HG02981 (cell line): ENCODE data around the gene KCNE4.

Experiments used
- ATAC-seq: cut with Tn5 transposase; IDR thresholded peaks from one replicate; pipeline ENCODE4 v1.9.1; 2021; ENCODE audit warnings: mild to moderate bottlenecking, moderate library complexity; ENCODE audit not compliant: unreplicated experiment

Gene KCNE4, protein sequence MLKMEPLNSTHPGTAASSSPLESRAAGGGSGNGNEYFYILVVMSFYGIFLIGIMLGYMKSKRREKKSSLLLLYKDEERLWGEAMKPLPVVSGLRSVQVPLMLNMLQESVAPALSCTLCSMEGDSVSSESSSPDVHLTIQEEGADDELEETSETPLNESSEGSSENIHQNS

DNA sequence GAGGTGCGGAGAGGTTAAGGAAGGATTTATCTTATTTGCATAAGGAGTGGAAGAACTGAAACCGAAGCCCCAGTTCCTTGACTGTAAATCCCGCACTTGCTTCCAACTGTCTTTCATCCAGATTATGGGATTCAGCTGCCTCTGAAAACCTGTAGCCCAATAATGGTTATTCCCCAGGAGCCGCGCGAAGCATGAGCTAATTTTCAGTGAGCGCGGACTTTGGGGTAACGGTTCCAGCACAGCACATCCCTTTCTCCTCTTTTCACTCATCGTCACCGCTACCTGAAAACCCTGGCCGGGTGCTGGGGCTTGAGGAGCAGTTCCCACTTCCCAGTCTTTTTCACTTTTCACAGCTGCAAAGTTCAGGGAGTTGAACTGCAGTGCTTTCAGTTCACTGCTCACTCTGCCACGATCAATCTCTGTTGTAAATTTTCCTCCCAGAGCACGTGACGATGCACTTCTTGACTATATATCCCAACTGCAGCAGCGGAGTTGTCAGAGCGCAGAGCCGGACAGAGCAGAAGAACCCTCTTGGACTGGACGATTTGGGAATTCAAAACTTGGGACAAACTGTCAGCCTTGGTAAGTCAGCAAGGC lies at the start of gene KCNE4:
Gene KCNE4 (plus strand): TSS at position 498 of the 597 bp plus-strand sequence. CDS start 641 bp downstream, outside the sequence.
- no peak for ATAC-seq

DNA sequence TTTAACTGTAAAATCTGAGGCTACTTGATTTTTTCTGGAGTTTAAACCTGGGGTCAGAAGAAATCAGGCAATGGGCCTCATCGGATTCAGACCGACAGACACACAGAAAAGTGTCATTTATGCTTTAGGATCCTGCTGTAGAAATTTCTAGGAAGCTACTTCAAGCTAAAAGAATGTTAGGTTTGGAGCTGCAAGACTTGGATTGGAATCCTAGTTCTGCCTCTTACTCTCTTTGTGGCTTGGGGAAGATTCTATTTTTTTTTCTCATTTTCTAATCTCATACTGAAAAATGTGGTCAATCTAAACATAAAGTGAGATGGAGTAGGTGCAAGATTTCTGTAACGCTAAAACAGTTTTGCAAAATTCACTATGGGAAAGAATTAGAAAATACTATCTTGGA lies 48.8 kb upstream of the KCNE4 start:
- ATAC-seq: no peak

DNA sequence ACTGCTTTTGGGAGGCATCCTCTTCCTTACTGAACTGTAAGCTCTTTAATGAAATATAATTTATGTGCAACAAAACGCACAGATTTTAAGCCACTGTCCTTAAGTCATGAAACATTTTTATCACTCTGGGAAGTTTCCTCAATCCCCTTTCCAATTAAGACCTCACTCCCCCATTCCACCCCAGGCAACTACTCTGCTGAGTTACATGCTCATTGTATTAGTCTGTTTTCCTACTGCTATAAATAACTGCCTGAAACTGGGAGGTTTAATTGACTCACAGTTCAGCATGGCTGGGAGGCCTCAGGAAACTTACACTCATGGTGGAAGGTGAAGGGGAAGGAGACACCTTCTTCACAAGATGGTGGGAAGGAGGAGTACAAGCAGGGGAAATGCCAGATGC lies 46.5 kb upstream of the KCNE4 start:
- no peak for ATAC-seq

DNA sequence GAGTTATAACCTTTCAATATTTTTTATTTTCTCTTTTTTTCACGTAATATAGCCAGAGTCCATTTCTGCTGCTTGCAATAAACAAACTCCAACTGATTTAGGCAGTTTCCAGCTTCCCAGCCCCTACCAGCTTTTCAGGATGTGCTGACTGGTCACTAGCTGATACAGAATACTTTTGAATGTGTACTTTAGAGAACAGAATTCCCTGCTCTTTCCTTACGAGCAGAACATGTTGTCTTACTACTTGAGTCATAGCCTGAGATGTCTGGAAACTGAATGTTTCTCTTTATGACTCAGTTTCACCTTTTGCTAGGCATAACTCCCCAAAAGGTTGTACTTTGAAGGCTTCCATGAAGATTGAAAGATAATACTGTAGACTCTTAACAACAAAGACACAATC lies 44.5 kb upstream of the KCNE4 start:
- ATAC-seq: no peak

DNA sequence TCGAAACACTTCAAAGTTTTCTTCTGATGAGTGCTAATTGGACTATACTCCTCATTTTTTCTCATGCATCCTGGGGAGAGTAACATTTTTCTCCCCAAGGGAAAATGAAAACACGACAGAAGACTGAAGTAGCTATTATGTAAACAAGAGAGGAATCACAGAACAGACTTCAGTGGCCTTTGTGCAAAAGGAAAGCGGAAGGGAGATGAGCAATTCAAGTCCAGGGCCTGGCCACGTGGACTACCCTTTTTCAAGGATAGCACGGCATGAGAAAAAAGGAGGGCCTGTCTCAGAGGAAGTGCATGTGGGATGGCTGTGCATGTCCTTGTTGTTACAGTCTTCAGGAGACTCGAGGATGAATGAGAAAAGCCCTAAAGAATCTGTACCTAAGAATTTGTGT lies 43.8 kb upstream of the KCNE4 start:
- ATAC-seq: no peak

DNA sequence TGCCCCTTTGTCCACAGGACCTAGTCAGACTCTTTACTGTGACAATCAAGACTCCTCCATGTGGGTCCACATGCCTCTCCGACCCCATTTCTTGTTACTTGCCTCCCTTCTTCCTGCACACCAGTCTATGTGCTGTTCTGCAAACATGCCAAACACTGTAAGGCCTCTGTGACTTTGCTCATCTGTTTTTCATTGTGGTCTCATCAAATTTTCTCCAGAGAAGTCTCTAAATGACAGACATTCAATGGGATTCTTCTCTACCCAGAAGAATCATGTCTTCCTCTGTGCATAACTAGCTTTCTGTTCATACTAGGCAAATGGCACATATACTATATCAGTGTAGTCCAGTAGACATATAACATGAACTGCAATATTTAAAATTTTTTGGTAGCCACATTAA lies 43.0 kb upstream of the KCNE4 start:
- ATAC-seq: no peak

DNA sequence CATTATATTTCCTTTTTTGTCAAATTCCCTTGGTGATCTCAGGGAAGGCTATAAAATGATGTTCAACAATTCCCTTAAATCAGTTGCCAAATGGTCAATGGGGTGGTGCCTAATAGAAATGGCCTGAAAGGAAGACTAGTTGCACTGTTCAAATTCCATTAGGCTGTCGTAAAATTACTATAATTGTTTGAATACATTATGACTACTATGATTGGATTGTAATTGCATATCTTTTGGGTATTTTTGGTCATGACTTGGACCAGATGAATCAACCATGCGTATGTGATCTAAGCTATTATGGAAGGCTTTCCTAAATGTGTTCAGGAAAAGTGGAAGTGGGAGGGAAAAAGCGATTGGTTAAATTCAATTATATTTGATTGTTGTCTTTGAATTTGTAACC lies 41.3 kb upstream of the KCNE4 start:
- ATAC-seq: no peak

DNA sequence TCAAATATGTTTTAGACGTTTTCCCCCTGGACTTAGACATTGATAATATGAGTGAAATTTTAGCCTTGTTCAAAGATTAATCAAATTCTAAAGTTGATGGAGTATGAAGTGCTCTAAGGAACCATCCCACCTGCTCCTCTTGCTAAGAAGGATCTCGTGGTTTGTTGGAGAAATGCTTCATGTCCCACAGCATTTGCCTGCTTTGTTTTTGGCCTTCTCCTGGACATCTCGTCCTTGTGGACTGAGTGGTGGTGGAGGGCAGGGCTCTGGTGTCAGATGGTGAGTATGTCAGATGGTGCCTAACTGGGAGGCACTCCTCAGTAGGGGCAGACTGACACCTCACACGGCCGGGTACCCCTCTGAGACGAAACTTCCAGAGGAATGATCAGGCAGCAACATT lies 39.7 kb upstream of the KCNE4 start:
- no peak for ATAC-seq

DNA sequence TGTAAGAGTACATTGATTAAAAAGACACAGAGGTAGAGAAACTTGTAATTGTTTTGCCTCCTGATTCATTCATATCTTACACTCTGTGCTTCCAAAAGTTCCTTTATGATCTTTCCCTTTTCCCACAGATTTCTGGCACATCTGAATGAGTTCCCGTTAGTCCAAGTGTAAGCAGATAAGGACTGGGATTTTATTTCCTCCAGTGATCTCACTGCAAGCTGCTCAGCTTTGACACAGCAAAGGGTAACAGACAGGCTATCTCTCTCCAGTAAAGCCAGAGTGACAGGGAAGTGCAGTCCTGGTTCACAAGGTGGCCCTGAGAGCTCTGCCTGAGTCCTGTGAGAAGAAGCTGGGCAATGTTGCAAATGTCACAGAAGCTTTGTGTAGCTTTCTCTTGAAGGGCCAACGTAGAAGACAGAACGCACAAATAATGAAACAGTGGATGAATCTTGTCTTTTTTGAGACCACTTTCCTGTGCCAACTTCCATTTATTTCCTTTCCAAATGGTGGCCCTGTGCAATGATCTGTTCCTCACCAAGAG lies 32.5 kb upstream of the KCNE4 start:
- ATAC-seq: no peak

DNA sequence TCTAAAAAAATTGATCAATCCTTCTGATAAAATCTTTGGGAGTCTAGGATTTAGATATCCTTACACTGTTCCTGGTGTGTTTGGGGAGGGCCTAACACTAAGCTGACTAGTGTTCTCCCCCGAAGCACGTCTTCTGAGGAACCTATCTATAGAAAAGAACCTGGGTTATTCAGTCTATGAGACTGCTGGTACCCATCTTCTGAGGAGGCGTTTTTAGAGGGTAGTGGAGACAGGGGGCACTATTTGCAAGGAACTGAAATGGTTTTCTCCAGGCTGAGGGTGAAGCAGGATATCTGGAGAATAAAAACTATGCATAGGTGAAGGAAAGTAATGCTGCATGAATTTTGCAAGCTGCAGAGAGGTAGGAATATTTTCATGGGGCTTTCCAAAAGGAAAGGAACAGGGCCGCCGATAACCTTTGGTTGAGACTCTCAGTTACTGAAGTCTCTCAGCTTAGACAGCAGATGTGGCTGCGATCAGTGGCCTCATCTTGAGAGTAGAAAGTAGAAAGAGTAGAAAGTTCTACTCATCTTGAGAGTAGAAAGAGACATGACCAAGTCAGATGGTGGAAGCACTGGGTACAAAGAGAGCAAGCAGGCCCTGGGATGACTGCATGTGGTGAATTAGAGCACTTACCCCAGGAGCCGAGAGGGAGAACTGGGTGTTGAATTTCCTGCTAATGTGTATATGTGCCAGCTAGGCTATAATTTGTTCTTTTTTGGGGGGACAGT lies 31.8 kb upstream of the KCNE4 start:
- no peak for ATAC-seq

DNA sequence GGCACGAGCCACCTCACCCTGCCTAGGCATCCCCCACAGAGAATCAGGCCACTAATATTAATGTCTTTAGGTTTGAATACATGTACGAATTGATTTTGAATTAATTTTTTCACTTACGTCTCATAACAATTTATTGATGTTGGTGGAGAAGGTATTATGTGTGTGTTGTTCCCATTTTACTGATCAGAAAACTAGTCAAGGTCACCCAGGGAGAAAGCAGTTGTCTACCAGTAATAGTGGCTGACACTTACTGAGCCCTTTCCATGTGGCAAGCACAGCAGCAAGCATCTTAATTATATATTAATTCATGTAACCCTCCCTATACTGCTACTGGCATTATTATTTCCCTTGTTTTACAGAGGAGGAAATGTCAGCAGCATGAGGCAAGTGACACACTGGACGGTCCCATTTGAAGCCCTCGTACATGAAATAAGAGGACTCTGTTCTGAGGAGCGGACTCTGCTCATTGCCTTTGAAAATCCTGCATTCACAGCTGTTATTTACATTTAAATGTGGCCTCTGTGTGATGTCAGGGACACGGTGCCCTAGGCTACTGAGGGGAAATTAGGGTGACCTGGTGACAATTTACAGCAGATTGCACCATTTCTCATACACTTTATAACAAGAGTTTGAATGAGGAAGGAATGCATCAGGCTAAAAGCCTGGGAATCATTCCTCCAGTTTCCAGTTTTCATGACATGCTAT lies 30.9 kb upstream of the KCNE4 start:
- ATAC-seq: no peak

DNA sequence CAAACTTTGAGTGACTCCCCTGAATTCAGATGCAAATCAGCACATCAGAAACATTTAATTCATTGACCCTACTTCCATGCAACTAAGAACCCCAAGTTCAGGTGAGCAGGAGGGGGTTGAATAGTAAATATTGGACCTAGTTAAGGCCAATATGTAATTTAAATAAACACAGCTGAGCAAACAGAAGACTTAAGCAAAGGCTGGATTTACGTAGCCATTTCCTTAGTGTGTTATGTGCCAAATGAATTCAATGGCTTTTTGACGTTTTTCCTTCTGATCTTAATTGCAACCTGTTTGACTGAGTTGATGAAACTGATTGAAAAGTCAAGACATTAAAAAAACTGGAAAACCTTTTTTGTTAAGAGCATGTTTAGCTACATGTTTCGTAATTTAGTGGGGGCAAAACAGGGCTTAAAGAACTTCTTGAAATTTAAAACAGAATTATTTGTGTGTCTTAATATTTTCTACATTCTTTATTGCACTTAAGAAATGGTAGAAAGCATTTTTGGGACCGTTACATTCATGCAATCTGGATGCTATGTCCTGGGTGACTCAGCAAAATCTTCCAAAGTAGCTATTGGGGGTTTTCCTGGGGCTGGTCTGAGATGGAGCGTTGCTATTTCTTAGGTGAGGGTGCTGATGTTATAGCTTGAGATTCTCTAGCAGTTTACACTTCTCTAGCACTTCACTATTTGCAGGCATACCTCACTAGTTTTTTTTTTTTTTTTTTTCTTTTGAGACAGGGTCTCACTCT lies 25.5 kb upstream of the KCNE4 start:
- ATAC-seq: no peak

DNA sequence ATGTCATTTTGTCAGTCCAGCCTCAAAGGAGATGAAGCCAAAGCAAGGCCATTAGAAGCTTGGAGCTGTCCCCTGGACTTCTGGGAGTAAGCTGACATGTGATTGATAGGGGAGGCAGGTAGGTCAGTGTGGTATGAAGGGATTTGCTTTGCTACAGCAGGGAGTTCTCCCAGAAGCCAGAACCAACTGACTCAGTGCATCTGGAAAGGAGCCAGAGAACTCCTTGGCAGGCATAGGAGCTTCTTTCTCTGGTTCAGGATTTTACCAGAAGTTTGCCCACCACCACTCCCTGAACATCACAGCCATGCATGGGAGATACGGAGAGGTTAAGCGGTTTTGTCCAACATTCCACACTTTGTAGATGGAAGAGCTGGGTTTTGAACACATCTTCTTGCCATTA lies 24.5 kb upstream of the KCNE4 start:
- no peak for ATAC-seq

DNA sequence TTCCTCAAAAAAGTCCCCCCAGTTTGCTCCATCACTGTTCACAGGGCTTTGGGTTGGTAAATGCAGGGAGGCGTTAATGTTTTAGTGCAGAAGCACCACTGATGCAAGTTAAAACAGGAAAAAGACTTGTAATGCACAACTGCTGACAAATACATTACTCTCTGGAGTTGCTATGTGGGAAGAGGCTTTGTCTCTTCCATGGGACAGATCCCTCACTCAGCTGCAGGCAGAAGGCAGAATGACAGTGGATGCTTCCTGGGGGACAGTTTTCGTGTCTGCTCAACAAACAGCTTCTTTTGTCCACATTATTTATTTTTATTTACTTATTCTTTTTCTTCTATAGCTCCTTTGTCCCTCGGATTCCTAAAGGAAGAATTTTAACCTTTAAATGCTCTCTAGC lies 22.7 kb upstream of the KCNE4 start:
- ATAC-seq: no peak

DNA sequence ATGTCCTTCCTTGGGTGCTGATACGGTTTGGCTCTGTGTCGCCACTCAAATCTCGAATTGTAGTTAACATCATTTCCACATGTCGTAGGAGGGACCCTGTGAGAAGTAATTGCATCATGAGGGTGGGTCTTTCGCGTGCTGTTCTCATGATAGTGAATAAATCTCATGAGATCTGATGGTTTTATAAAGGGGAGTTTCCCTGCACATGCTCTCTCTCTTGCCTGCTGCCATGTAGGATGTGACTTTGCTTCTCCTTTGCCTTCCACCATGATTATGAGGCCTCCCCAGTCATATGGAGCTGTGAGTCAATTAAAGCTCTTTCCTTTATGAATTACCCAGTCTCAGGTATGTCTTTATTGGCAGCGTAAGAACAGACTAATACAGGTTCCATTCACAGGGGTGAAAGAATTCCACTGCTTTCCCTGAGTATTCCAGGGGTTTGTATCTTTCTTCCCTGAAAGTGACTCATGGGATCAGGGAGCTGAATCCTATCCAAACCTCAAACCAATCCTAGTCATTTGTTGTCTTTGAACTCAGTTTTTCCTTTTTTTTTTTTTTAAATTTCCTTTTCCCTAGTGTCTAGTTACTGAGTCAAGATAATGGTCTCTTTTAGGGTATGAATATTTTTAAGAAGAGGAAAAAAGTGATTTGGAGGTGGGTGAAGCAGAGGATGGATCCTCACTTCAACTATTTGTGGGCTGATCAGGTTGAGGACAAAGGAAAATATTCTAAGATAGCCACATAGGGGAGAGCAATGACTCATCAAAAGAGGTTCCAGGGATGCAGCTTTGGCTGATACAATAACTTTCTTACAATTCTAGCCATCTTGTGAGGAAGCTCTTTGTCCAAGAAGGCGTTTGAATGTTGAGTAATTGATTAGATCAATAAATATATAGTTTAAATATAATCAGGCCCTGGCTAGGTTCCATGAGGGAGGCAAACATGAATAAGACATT lies 19.5 kb upstream of the KCNE4 start:
- ATAC-seq: no peak

DNA sequence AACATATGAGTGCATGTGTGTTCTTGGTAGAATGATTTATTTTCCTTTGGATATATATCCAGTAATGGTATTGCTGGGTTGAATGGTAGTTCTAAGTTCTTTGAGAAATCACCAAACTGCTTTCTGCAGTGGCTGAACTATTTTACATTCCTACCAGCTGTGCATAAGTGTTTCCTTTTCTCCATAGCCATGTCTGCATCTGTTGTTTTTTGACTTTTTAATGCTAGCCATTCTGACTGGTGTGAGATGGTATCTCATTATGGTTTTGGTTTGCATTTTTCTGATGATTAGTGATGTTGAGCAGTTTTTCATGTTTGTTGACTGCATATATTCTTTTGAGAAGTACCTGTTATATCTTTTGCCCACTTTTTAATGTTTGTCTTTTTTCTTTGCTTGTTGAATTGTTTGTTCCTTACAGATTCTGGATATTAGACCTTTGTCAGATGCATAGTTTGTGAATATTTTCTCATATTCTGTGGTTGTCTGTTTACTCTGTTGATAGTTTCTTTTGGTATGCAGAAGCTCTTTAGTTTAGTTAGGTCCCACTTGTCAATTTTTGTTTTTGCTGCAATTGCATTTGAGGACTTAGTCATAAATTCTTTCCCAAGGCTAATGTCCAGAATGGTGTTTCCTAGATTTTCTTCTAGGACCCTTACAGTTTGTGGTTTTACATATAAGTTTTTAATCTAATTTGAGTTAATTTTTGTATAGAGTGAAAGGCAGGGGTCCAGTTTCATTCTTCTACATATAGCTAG lies 17.6 kb upstream of the KCNE4 start:
- ATAC-seq: no peak

DNA sequence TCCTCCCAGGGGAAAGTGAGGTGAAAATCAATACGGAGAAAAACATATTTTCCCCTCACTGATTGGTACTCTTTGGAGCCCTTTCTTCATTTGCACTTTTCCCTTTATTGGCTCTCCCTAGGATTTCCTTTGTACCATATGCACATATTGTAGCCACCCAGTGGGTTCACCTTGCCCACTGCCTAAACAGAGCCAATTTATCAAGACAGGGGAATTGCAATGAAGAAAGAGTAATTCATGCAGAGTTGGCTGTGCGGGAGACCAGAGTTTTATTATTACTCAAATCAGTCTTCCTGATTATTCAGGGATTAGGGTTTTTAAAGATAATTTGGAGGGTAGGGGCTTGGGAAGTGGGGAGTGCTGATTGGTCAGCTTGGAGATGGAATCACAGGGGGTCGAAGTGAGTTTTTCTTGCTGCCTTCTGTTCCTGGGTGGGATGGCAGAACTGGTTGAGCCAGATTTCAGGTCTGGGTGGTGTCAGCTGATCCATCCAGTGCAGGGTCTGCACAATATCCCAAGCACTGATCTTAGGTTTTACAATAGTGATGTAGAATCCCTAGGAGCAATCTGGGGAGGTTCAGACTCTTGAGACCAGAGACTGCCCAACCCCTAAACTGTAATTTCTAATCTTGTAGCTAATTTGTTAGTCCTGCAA lies 15.1 kb upstream of the KCNE4 start:
- no peak for ATAC-seq

DNA sequence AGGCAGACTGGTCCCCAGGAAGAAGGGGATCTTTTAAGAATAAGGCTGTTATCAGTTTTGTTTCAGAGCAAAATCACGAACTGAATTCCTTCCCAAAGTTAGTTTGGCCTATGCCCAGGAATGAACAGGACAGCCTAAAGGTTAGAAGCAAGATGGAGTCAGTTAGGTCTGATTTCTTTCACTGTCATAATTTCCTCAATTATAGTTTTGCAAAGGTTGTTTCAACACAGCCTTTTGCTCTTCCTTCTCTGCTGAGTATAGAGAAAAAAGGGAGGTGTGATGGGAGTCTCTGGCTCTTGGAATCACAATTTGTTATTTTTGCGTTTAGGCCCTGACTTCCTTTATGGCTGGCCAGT lies 14.6 kb upstream of the KCNE4 start:
- ATAC-seq: no peak

DNA sequence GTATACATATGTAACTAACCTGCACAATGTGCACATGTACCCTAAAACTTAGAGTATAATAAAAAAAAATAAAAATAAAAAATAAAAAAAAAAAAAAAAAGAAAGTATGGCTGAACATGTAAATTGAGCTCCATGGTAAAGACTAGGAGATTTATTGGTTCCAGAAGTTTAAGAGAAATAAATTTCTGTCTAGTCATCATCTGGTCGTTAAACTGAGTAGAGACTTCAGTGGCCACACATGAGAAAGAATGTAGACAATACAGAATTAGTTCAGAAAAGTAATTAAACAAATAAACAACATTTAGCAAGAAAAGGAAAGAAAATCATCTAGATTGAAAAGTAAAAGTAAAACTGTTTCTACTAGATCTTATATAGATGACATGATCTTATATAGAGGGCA lies 12.4 kb upstream of the KCNE4 start:
- ATAC-seq: no peak
